NB4 (cell line): ENCODE results near the gene SH3D19.

Source experiments
- MAX ChIP-seq: IDR thresholded peaks from 2 replicates; pipeline ENCODE4 v1.6.1; 2011; ENCODE audit warnings: low read depth, low read length
- POLR2A ChIP-seq: IDR thresholded peaks from 2 replicates; pipeline ENCODE4 v1.6.1; 2011; ENCODE audit warnings: mild to moderate bottlenecking; ENCODE audit not compliant: insufficient read length; ENCODE audit errors: extremely low read depth
- TF ChIP-seq, protein P1 (sequence below): IDR thresholded peaks from one replicate; pipeline ENCODE4 v1.5.1; 2012; ENCODE audit warnings: low read depth, low read length

DNA sequence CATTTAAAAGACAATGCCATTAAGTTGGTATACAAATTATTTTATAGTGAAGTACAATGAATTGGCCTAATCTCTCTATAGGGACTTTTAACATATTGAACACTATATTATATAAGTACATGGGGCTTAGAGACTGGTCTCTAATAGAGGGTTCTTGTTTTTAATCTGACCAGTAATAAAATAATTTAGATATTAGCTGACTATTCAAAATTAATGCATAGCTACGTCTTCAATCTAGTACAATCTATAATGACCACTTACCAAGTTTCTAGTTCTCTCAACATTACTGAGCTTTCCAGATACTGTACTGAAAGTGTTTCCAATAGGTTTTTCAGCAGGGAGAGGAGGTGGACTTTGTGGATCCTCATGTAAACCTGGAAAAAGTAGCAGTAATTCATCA lies 166.4 kb downstream of the SH3D19 start:
- TF ChIP-seq, protein P1, sequence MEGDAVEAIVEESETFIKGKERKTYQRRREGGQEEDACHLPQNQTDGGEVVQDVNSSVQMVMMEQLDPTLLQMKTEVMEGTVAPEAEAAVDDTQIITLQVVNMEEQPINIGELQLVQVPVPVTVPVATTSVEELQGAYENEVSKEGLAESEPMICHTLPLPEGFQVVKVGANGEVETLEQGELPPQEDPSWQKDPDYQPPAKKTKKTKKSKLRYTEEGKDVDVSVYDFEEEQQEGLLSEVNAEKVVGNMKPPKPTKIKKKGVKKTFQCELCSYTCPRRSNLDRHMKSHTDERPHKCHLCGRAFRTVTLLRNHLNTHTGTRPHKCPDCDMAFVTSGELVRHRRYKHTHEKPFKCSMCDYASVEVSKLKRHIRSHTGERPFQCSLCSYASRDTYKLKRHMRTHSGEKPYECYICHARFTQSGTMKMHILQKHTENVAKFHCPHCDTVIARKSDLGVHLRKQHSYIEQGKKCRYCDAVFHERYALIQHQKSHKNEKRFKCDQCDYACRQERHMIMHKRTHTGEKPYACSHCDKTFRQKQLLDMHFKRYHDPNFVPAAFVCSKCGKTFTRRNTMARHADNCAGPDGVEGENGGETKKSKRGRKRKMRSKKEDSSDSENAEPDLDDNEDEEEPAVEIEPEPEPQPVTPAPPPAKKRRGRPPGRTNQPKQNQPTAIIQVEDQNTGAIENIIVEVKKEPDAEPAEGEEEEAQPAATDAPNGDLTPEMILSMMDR, result no peak
- no peak for TF ChIP-seq MAX
- TF ChIP-seq POLR2A, result no peak
